Caco-2 (cell line): ENCODE data around the gene PFKFB4. TPM values are rescaled to one million over a fixed set of nuclear protein-coding genes. Genes with fewer than 3 reads are reported as not detected.

Experiments used
- BruUV-seq: library from RNA; stranded (reverse); fragments of 400-500 nt; replicated peaks from 2 replicates; lab custom pipeline; 2021; lab: Mats Ljungman, UMichigan
- CTCF ChIA-PET: fragments of 300-600 bp; sonication (Branson Sonifier 250); formaldehyde crosslinking; loops from one replicate; lab custom pipeline; 2022; ENCODE audit warnings: antibody characterized with exemption; lab: Charles Lee
- POLR2A ChIA-PET: fragments of 300-600 bp; sonication (Branson Sonifier 250); formaldehyde crosslinking; loops from one replicate; lab custom pipeline; 2022; ENCODE audit warnings: antibody characterized with exemption; lab: Charles Lee
- DNase-seq, 2 experiments: peaks; one replicate each; pipeline versions ENCODE4 v3.0.0 to v3.0.0-alpha.2; 2020 to 2022
- H3K27me3 ChIP-seq: replicated peaks from 2 replicates; pipeline ENCODE4 v1.6.0; 2011; ENCODE audit warnings: low read length; ENCODE audit not compliant: control insufficient read depth, insufficient read depth
- H3K36me3 ChIP-seq: 2 replicates; pipeline ENCODE4 v1.5.1; 2011; ENCODE audit warnings: low read length; ENCODE audit not compliant: control insufficient read depth, insufficient read depth
- H3K4me1 ChIP-seq: fragments of 250-450 bp; sonication (Bioruptor Pico); 2 replicates; pipeline ENCODE4 v1.5.1; 2020; ENCODE audit warnings: mild to moderate bottlenecking
- H3K4me3 ChIP-seq: 2 replicates; pipeline ENCODE4 v1.5.1; 2011; ENCODE audit warnings: low read depth, mild to moderate bottlenecking, control low read depth, low read length
- H3K9me3 ChIP-seq: fragments of 250-450 bp; sonication (Bioruptor Pico); 2 replicates; pipeline ENCODE4 v1.5.1; 2020; ENCODE audit warnings: mild to moderate bottlenecking, moderate library complexity
- H3K27ac Mint-ChIP-seq: one replicate; pipeline ENCODE4 v1.8.0; 2022; ENCODE audit warnings: mixed read lengths; ENCODE audit not compliant: unreplicated experiment
- H3K27me3 Mint-ChIP-seq: one replicate; pipeline ENCODE4 v1.8.0; 2022; ENCODE audit warnings: mixed read lengths; ENCODE audit not compliant: insufficient read depth, unreplicated experiment
- H3K36me3 Mint-ChIP-seq: one replicate; pipeline ENCODE4 v1.8.0; 2022; ENCODE audit warnings: mild to moderate bottlenecking, mixed read lengths; ENCODE audit not compliant: insufficient read depth, unreplicated experiment
- H3K4me1 Mint-ChIP-seq: one replicate; pipeline ENCODE4 v1.8.0; 2022; ENCODE audit warnings: low read depth, mixed read lengths; ENCODE audit not compliant: unreplicated experiment
- H3K4me3 Mint-ChIP-seq: one replicate; pipeline ENCODE4 v1.8.0; 2022; ENCODE audit warnings: mild to moderate bottlenecking, moderate library complexity, mixed read lengths; ENCODE audit not compliant: unreplicated experiment
- H3K9me3 Mint-ChIP-seq: one replicate; pipeline ENCODE4 v1.8.0; 2022; ENCODE audit warnings: mixed read lengths; ENCODE audit not compliant: unreplicated experiment
- intact Hi-C: fragments of 100-400 bp; cut with micrococcal nuclease; formaldehyde crosslinking; loops from one replicate; pipeline ENCODE4 v1.10.0; 2022; ENCODE audit not compliant: unreplicated experiment
- total RNA-seq: library from RNA; stranded (reverse); gene quantifications from 2 replicates; pipeline ENCODE4 v1.2.3, GENCODE V29; 2022
- TF ChIP-seq, protein P1 (sequence below), 2 experiments: fragments of 200-600 bp in 1 of 2; IDR thresholded peaks; 1 replicate in 1 of 2; 2 replicates in 1 of 2; pipeline versions ENCODE4 v1.5.1 to v1.8.0; 2011 to 2022; ENCODE audit warnings: antibody characterized with exemption in 1 of 2, control low read depth in 1 of 2, inconsistent platforms in 1 of 2, low read depth in 1 of 2, low read length in 1 of 2, mild to moderate bottlenecking in 1 of 2, moderate library complexity in 1 of 2; ENCODE audit not compliant: insufficient read depth in 1 of 2, severe bottlenecking in 1 of 2, unreplicated experiment in 1 of 2

Gene PFKFB4
- total RNA-seq, 1 experiment from 2014 or later: 11.2 TPM

DNA sequence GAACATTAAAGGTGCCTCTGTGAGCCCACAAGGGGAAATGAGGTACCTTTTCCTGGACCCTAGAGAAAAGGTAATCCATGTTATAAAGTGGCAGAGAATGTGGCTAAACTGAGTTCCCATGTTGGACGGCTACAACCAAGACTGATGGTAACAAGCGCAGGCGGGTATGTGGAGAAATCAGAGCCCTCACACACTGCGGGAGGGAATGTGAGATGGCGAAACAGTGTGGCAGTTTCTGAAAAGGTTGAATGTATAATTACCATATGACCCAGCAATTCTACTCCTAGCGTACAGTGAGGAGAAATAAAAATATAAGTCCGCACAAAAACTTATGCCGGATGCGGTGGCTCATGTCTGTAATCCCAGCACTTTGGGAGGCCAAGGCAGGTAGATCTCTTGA is 28.6 kb downstream of the PFKFB4 start:
- ChIA-PET POLR2A (no interaction called here), CTCF (no interaction called here)
- no peak overlapping the region for H3K4me3 Mint-ChIP-seq
- no peak for DNase-seq
- no TSS peak for BruUV-seq
- H3K4me1 ChIP-seq: no peaks in the 10 kb centered on the region
- H3K4me3 ChIP-seq: no peak overlapping the region
- no peaks in the 10 kb centered on the region for H3K9me3 ChIP-seq
- intact Hi-C loops: no loop called here
- TF ChIP-seq, protein P1, sequence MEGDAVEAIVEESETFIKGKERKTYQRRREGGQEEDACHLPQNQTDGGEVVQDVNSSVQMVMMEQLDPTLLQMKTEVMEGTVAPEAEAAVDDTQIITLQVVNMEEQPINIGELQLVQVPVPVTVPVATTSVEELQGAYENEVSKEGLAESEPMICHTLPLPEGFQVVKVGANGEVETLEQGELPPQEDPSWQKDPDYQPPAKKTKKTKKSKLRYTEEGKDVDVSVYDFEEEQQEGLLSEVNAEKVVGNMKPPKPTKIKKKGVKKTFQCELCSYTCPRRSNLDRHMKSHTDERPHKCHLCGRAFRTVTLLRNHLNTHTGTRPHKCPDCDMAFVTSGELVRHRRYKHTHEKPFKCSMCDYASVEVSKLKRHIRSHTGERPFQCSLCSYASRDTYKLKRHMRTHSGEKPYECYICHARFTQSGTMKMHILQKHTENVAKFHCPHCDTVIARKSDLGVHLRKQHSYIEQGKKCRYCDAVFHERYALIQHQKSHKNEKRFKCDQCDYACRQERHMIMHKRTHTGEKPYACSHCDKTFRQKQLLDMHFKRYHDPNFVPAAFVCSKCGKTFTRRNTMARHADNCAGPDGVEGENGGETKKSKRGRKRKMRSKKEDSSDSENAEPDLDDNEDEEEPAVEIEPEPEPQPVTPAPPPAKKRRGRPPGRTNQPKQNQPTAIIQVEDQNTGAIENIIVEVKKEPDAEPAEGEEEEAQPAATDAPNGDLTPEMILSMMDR (IDR thresholded peaks at IDR 0.05; ENCODE audit: insufficient read depth in 1 of 2, low read depth in 1 of 2, low read length in 1 of 2, severe bottlenecking in 1 of 2, unreplicated experiment in 1 of 2): no peak
- H3K27me3 Mint-ChIP-seq: no peaks in the 10 kb centered on the region
- no peaks in the 10 kb centered on the region for H3K4me1 Mint-ChIP-seq
- H3K27me3 ChIP-seq: no peaks in the 10 kb centered on the region
- no peaks in the 10 kb centered on the region for H3K9me3 Mint-ChIP-seq
- H3K36me3 ChIP-seq: peaks cover 1% of the 10 kb centered on the region; the same call in 1 of the 2 replicates
- H3K27ac Mint-ChIP-seq: no peak overlapping the region
- peaks cover 17% of the 10 kb centered on the region for H3K36me3 Mint-ChIP-seq

DNA sequence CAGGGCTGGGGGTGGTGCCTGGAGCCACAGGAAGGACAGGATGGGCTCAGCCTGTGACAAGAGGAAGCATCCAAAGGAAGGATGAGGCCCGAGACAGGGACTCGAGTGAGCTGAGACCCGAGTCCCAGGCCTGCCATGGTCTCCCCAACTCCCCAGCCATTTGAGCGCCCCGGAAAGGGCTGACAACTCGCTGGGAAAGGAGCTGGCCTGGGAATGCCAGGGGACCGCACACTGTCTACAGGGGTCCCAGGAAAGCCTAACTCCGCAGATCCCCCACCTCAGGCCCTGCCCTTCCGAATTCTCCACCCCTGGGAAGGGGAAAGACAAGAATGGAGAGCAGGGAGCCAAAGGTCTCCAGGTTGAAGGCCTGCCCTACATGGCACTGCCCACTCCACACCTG is 31.6 kb downstream of the PFKFB4 start:
- no peak overlapping the region for H3K27ac Mint-ChIP-seq
- TF ChIP-seq, protein P1 (IDR thresholded peaks at IDR 0.05; ENCODE audit: insufficient read depth in 1 of 2, low read depth in 1 of 2, low read length in 1 of 2, severe bottlenecking in 1 of 2, unreplicated experiment in 1 of 2): no peak
- no peaks in the 10 kb centered on the region for H3K9me3 Mint-ChIP-seq

GRCh38 chr3:48521635-48522034 is 35.0 kb downstream of the PFKFB4 start:
- no peak overlapping the region for H3K4me3 Mint-ChIP-seq
- Histone ChIP-seq H3K9me3 (no peaks in the 10 kb centered on the region), H3K27me3 (no peaks in the 10 kb centered on the region), H3K4me1 (no peaks in the 10 kb centered on the region), H3K36me3 (peaks cover 4% of the 10 kb centered on the region), H3K4me3 (no peak overlapping the region)
- H3K4me1 Mint-ChIP-seq: no peaks in the 10 kb centered on the region
- H3K27me3 Mint-ChIP-seq: no peaks in the 10 kb centered on the region
- intact Hi-C loops: no loop called here
- CTCF ChIA-PET: interaction anchor here (0.6 kb wide), 1 partner anchor 114 kb away, joined by 5 read pairs; no protein-coding TSS in a partner anchor
- TF ChIP-seq, protein P1 (IDR thresholded peaks at IDR 0.05; ENCODE audit: insufficient read depth in 1 of 2, low read depth in 1 of 2, low read length in 1 of 2, severe bottlenecking in 1 of 2, unreplicated experiment in 1 of 2): no peak
- BruUV-seq: no TSS peak
- H3K9me3 Mint-ChIP-seq: no peaks in the 10 kb centered on the region
- DNase-seq: no peak
- POLR2A ChIA-PET: no interaction called here
- peaks cover 7% of the 10 kb centered on the region for H3K36me3 Mint-ChIP-seq
- H3K27ac Mint-ChIP-seq: no peak overlapping the region

More for the DNA sequence above, 31.6 kb downstream of the PFKFB4 start:
- H3K36me3 Mint-ChIP-seq: peaks cover 17% of the 10 kb centered on the region
- no peak overlapping the region for H3K4me3 Mint-ChIP-seq
- ChIA-PET POLR2A (no interaction called here), CTCF (interaction anchor here (0.6 kb wide), 1 partner anchor 330 kb away, joined by 6 read pairs; no protein-coding TSS in a partner anchor)
- no TSS peak for BruUV-seq
- H3K4me1 Mint-ChIP-seq: no peaks in the 10 kb centered on the region
- Histone ChIP-seq H3K27me3 (no peaks in the 10 kb centered on the region), H3K9me3 (no peaks in the 10 kb centered on the region), H3K4me3 (no peak overlapping the region), H3K4me1 (no peaks in the 10 kb centered on the region), H3K36me3 (peaks cover 3% of the 10 kb centered on the region)
- H3K27me3 Mint-ChIP-seq: no peaks in the 10 kb centered on the region
- DNase-seq: no peak
- intact Hi-C loops: no loop called here
